ENCODE measurements around the gene CCL21.
"Not testable (repeated sequence)": the region's sequence is repeated elsewhere in the genome, so short reads cannot be mapped to it uniquely, and the experiment has no call there.

CCL21 gene, protein sequence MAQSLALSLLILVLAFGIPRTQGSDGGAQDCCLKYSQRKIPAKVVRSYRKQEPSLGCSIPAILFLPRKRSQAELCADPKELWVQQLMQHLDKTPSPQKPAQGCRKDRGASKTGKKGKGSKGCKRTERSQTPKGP

DNA sequence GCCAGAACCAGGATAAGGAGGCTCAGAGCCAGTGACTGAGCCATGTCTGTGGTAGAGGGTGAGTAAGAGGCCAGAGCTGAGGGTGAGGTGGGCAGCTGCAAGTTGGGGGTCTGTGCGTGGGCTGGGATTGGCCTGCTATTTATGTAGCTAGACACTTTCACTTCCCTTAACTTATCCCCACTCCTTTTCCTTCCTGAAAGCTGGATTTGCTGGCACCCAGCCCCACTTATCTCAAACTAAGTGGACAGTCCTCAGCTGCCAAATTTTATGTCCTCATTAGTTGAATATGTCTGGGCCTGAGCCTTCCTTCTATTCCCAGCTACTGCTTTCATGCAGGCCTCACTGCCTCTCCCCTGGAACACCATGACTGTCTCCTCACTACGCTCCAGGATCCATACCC, at the start of gene CCL21:
Gene CCL21 (minus strand): TSS at position 114 of the 400 bp plus-strand sequence. CDS start 70 bp downstream, at position 44.
- no peak for DNase-seq

DNA sequence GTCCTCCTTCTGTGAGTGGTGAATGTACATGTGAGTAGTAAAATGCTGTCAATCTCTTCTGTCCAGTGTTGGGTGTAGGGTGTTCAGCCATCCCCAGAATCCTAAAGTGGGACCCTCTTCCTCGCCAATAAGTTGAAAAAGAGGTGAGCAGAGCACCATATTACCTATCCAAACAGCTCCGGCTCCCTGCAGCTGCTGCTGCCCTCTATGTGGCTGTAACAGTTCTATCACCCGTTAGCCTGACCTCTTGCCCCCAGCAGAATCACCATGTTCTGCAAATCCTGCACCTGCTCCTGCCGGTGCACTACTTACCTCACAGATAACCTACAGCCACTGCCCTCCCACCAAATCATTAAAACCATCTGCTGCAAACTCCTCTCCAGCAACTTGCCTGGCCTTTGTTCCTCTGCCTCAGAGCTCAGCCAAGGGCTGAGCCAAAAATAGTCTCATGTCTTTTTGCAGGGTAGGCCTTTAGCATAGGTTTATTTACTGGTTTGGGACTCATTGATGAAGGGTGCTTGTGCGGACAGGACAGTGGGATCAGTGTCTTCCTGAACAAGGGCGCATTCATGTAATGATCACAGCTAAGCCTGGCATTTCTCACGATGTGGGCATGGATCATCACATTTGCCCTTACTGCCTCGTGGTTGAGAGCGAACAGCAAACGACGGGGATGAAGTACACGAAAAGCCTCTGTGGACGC, 49.6 kb upstream of the CCL21 start:
- DNase-seq = no peak

DNA sequence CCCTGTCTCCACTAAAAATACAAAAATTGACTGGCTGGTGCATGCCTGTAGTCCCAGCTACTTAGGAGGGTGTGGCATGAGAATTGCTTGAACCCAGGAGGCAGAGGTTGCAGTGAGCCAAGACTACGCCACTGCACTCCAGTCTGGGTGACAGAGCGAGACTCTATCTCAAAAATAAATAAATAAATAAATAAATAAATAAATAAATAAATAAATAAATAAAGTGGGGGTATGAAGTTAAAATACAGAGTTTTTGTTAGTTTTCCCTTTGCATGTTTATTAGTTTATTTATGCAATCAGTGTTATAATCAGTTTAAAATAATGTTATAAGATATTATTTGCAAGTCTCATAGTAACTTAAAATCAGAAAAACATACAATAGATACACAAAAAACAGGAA, 40.4 kb upstream of the CCL21 start:
- DNase-seq = not testable (repeated sequence)

DNA sequence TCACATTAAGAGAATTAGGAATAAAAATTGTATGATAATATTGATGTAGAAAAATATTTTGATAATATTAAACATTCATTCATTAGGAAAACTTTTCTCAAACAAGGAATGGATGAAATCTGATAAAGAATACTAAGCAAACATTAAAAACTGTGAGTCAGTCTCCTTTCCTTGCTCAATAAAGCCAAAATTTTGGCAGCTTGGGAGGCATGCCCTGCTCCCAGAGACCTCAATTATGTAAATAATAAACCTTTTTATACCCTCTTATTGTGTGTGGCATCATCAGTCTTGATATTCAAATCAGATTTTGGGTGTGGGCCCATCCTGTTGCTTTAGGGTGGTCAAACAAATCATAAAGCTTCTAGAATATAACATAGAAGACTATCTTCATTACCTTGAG, 36.6 kb upstream of the CCL21 start:
- no peak for DNase-seq

- DNase-seq = no peak
These were observed 34.6 kb upstream of the CCL21 start for GRCh38 chr9:34744295-34745221.

- no peak for DNase-seq
These were observed 32.8 kb upstream of the CCL21 start for GRCh38 chr9:34742710-34743109.

DNA sequence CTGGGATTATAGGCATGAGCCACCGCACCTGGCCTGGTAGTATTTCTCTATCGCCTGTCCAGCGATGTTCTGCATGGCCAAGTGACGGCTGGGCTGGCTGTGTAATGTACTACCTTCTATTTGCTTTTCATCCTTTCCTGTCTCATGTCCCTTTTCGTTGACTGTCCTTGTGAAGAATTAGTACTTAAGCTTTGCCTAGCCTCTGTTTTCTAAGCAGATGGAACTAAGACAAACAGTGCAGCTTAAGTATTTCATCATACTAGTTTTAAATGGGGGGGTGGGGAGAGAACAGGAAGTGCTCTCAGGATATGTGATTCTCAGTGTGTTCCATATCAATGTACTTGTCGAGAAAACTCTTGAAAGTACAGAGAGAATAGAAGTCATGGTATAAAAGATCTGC, 31.7 kb upstream of the CCL21 start:
- no peak for DNase-seq

- not testable (repeated sequence) for DNase-seq
These were observed 30.2 kb upstream of the CCL21 start for GRCh38 chr9:34740176-34740575.

GRCh38 chr9:34737677-34738260, 27.8 kb upstream of the CCL21 start:
- no peak for DNase-seq

DNA sequence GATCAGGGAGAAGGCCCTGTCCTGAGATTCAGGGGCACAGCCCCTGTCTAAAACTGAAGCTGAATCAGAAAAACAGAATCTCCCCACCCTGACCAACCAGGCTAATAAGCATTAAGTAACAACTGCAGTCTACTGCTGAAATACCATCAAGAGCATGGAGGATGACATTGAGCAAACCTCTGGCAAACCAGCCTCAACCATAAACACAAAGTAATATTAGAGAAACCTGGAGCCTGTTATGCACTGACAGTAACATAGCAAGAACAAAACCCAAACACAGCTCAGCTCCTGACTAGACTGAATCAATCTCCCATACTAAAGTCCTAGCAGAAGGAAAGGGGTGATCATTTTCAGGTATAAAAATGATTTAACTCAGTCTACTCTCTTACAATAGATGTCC, 24.8 kb upstream of the CCL21 start:
- DNase-seq = no peak

GRCh38 chr9:34732886-34733285, 22.9 kb upstream of the CCL21 start:
- DNase-seq = no peak

GRCh38 chr9:34732478-34732877, 22.5 kb upstream of the CCL21 start:
- no peak for DNase-seq

DNA sequence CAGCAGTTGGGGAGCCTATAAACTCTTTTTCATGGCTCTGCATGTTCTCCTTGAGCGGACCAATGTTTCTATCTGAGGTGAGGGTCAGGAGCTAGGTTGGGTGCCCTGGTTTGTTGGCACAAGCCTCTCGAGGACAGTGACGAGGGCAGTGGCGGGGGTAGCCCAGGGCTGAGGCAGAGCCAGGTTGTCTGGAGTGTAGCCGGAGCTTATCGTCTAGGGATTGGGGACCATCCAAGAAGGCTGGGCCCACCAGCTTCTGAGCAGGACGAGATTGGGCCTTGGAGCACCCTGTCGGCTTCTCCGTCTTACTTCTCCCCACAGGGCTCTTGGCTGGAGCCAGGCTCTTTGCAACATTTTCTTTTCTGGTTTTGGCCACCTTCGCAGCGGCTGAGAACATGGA, 13.2 kb upstream of the CCL21 start:
- DNase-seq = no peak

- not testable (repeated sequence) for DNase-seq
These were observed 9.8 kb upstream of the CCL21 start for GRCh38 chr9:34719769-34720025.

GRCh38 chr9:34719021-34719768, 9.3 kb upstream of the CCL21 start:
- DNase-seq = no peak

DNA sequence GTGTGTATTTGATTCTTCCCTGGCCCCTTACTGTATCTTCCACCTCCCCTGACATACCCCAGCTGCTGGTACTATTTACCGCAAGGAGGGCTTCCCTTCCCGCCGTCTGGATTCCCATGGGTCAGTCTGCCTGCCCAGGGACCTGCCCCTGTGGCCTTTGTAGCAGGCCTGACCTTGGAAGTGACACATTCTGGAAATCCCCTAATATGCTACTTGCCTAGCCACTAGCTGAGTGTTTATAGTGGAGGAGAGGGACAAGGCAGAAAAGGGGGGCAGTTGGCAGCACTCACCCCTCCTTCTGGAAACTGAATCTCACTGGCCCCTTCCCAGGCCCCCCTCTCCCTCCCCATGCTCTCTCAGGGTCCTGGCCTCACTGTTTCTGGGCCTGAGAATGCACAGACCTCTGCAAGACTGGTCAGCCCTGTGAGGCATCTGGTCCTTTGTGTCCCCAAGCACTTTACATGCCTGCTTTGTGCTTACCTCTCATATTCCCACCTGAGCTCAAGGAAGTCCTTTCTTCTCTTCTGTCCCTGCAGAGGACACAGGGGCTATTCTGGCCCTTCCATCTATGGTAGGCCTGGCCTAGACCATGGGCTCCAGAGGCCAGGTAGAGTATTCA, 8.2 kb upstream of the CCL21 start:
- DNase-seq = no peak

- DNase-seq = no peak
These were observed 6.8 kb upstream of the CCL21 start for GRCh38 chr9:34716711-34717110.

GRCh38 chr9:34715639-34716215, 5.8 kb upstream of the CCL21 start:
- no peak for DNase-seq

DNA sequence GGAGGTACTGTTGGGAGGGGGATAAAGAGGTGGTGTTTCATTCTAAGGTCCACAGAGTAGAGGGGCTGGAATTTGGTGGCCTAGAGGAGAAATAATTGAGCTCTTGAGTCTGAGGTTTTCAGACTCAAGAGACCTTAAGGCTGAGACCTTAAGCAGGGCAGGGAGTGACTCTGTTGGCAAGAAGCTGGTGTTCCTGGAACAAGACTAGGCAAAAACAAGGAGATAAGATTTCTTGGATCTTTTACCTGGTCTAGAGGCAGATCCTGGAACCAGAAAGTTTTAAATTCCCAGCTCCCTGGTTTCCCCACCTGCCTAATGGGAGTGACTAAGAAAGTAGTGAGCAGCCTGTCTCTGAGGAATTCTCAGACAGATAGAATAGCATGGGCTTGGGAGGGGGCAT, 4.1 kb upstream of the CCL21 start:
- DNase-seq = no peak

DNA sequence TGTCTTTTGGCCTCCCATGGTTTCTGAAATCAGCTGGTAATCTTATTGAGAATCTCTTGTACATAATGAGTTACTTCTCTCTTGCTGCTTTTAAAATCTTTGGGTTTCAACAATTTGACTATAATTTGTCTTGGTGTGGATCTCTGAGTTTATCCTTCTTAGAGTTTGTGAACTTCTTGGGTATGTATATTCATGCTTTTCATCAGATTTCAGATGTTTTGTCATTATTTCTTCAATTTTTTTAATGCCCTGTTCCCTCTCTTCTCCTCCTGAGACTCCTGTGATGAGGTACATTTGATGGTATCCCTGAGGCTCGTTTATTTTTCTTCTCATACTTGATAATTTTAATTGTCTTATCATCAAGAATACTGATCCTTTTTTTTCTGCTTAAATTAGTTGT, 2.2 kb upstream of the CCL21 start:
- DNase-seq = no peak

DNA sequence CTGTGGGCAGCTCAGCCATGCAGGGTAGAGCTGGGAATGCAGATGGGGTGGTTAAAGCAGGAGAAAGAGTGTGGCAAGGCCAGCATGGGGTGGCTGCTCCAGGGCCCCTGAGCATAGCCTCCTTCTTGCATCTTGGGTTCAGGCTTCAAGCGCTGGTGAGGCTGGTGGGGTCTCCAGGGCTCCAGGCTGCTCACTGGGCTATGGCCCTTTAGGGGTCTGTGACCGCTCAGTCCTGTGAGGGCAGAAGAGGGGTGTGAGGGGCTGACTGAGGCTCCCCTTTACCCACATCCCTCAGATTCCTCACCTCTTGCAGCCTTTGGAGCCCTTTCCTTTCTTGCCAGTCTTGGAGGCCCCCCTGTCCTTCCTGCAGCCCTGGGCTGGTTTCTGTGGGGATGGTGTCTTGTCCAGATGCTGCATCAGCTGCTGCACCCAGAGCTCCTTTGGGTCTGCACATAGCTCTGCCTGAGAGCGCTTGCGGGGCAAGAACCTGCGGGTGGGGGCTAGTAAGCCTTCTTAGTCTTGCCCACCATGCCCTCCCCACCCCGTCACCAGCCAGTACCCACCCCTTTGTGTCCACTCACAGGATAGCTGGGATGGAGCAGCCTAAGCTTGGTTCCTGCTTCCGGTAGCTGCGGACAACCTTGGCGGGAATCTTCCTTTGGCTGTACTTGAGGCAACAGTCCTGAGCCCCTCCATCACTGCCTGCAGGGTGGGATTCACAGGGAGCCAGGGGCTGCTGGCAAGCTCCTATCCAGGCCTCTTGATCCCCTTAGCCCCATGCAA, 549 bp downstream of the CCL21 start:
- no peak for DNase-seq

Data from CD4-positive, alpha-beta T cell treated with Interleukin-10 for 1 hour (primary cell).